A673 (cell line): ENCODE measurements around the gene ZFP62. TPM values are rescaled to one million over a fixed set of nuclear protein-coding genes. Genes with fewer than 3 reads are reported as not detected.

Experiments
- BruUV-seq: library from RNA; stranded (reverse); fragments of 400-500 nt; replicated peaks from 2 replicates; lab custom pipeline; 2021; lab: Mats Ljungman, UMichigan
- CTCF ChIA-PET: fragments of 300-600 bp; sonication (Branson Sonifier 250); formaldehyde crosslinking; loops from one replicate; lab custom pipeline; 2022; ENCODE audit warnings: antibody characterized with exemption; lab: Charles Lee
- POLR2A ChIA-PET: fragments of 300-600 bp; sonication (Branson Sonifier 250); formaldehyde crosslinking; loops from one replicate; lab custom pipeline; 2022; ENCODE audit warnings: antibody characterized with exemption; ENCODE audit not compliant: low non-redundant PET; lab: Charles Lee
- DNase-seq: peaks from one replicate; pipeline ENCODE4 v3.0.0-alpha.2; 2015; ENCODE audit warnings: low spot score
- H3K27ac ChIP-seq: fragments of 200-600 bp; sonication (generic); 2 replicates; pipeline ENCODE4 v1.5.1; 2016; ENCODE audit warnings: mixed run types, low read depth, mild to moderate bottlenecking, mixed read lengths, antibody characterized with exemption, low read length; ENCODE audit not compliant: poor library complexity, severe bottlenecking
- H3K27me3 ChIP-seq: fragments of 200-600 bp; sonication (generic); replicated peaks from 2 replicates; pipeline ENCODE4 v1.6.1; 2017; ENCODE audit warnings: mixed run types, low read depth, mild to moderate bottlenecking, mixed read lengths, antibody characterized with exemption, low read length; ENCODE audit not compliant: insufficient read depth, poor library complexity
- H3K36me3 ChIP-seq: fragments of 200-600 bp; sonication (generic); 2 replicates; pipeline ENCODE4 v1.6.1; 2016; ENCODE audit warnings: mixed run types, mild to moderate bottlenecking, mixed read lengths, antibody characterized with exemption, low read length; ENCODE audit not compliant: insufficient read depth, poor library complexity, severe bottlenecking
- H3K4me1 ChIP-seq: fragments of 200-600 bp; sonication (generic); 2 replicates; pipeline ENCODE4 v1.6.1; 2017; ENCODE audit warnings: mixed run types, mild to moderate bottlenecking, mixed read lengths, antibody characterized with exemption, low read length; ENCODE audit not compliant: insufficient read depth, poor library complexity, severe bottlenecking
- H3K4me3 ChIP-seq: fragments of 200-600 bp; sonication (generic); 2 replicates; pipeline ENCODE4 v1.5.1; 2016; ENCODE audit warnings: low read depth, mixed run types, mild to moderate bottlenecking, mixed read lengths, low read length; ENCODE audit not compliant: poor library complexity, severe bottlenecking
- H3K9me3 ChIP-seq: fragments of 200-600 bp; sonication (generic); 2 replicates; pipeline ENCODE4 v1.6.1; 2016; ENCODE audit warnings: mixed run types, low read depth, mild to moderate bottlenecking, mixed read lengths, antibody characterized with exemption, low read length; ENCODE audit not compliant: poor library complexity, severe bottlenecking
- EZH2 ChIP-seq: fragments of 200-600 bp; sonication (generic); IDR thresholded peaks from 2 replicates; pipeline ENCODE4 v1.6.1; 2017; ENCODE audit warnings: borderline replicate concordance, low read depth, mild to moderate bottlenecking, mixed read lengths, antibody characterized with exemption, low read length; ENCODE audit not compliant: poor library complexity, severe bottlenecking
- intact Hi-C: fragments of 100-400 bp; cut with micrococcal nuclease; formaldehyde crosslinking; loops from one replicate; pipeline ENCODE4 v1.10.0; 2022; ENCODE audit not compliant: unreplicated experiment
- total RNA-seq: library from RNA; stranded (reverse); gene quantifications from 2 replicates; pipeline ENCODE4 v1.2.3, GENCODE V29; 2021
- TF ChIP-seq, protein P1 (sequence below): fragments of 300-800, 200-600 bp; sonication (generic); conservative IDR thresholded peaks from 2 replicates; pipeline ENCODE4 v1.5.1; 2017; ENCODE audit warnings: low read depth, mild to moderate bottlenecking, antibody characterized with exemption, low read length, moderate library complexity, mixed read lengths

Gene ZFP62
- total RNA-seq, 1 experiment from 2014 or later, result 28.7 TPM

- no peaks in the 10 kb centered on the region for H3K9me3 ChIP-seq
- H3K27me3 ChIP-seq, result no peaks in the 10 kb centered on the region
- no peak for DNase-seq
- H3K27ac ChIP-seq, result no peak overlapping the region
- ChIA-PET CTCF (no interaction called here), POLR2A (no interaction called here)
- H3K4me3 ChIP-seq, result no peak overlapping the region
- TF ChIP-seq, protein P1, sequence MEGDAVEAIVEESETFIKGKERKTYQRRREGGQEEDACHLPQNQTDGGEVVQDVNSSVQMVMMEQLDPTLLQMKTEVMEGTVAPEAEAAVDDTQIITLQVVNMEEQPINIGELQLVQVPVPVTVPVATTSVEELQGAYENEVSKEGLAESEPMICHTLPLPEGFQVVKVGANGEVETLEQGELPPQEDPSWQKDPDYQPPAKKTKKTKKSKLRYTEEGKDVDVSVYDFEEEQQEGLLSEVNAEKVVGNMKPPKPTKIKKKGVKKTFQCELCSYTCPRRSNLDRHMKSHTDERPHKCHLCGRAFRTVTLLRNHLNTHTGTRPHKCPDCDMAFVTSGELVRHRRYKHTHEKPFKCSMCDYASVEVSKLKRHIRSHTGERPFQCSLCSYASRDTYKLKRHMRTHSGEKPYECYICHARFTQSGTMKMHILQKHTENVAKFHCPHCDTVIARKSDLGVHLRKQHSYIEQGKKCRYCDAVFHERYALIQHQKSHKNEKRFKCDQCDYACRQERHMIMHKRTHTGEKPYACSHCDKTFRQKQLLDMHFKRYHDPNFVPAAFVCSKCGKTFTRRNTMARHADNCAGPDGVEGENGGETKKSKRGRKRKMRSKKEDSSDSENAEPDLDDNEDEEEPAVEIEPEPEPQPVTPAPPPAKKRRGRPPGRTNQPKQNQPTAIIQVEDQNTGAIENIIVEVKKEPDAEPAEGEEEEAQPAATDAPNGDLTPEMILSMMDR, result no peak
- TF ChIP-seq EZH2, result no peak
- H3K4me1 ChIP-seq, result no peaks in the 10 kb centered on the region
- intact Hi-C loops, result no loop called here
- BruUV-seq, result no TSS peak
- H3K36me3 ChIP-seq, result no peaks in the 10 kb centered on the region
Measured at GRCh38 chr5:180909782-180910181, 48.7 kb upstream of the ZFP62 start.

GRCh38 chr5:180908998-180909731 lies 48.1 kb upstream of the ZFP62 start:
- H3K36me3 ChIP-seq, result no peaks in the 10 kb centered on the region
- intact Hi-C loops, result no loop called here
- no TSS peak for BruUV-seq
- CTCF ChIA-PET, result no interaction called here
- no peaks in the 10 kb centered on the region for H3K4me1 ChIP-seq
- no peaks in the 10 kb centered on the region for H3K27me3 ChIP-seq
- no peak overlapping the region for H3K4me3 ChIP-seq
- POLR2A ChIA-PET, result no interaction called here
- no peak overlapping the region for H3K27ac ChIP-seq
- no peak for DNase-seq
- TF ChIP-seq, protein P1, result no peak
- TF ChIP-seq EZH2, result no peak
- H3K9me3 ChIP-seq, result no peaks in the 10 kb centered on the region

- BruUV-seq, result no TSS peak
- Histone ChIP-seq H3K27ac (no peak overlapping the region), H3K27me3 (no peaks in the 10 kb centered on the region), H3K4me3 (no peak overlapping the region), H3K9me3 (no peaks in the 10 kb centered on the region), H3K4me1 (no peaks in the 10 kb centered on the region), H3K36me3 (no peaks in the 10 kb centered on the region)
- POLR2A ChIA-PET, result no interaction called here
- no peak for DNase-seq
- CTCF ChIA-PET, result no interaction called here
- intact Hi-C loops, result no loop called here
- TF ChIP-seq EZH2, result no peak
- TF ChIP-seq, protein P1, result no peak
Measured at GRCh38 chr5:180908400-180908799, 47.3 kb upstream of the ZFP62 start.
